HepG2 (cell line): Measurements from ENCODE around the gene TECTB. TPM values are rescaled to one million over a fixed set of nuclear protein-coding genes. Genes with fewer than 3 reads are reported as not detected.

Source experiments
- FOXA1 ChIP-seq, 2 experiments: fragments of 450-650 bp in 1 of 2; sonication (generic) in 1 of 2; formaldehyde crosslinking in 1 of 2; IDR thresholded peaks; 2 replicates each; pipeline versions ENCODE4 v1.4.0 to v1.6.1; 2016 to 2020; ENCODE audit warnings: missing genetic modification reagents in 1 of 2
- HDAC2 ChIP-seq: sonication (generic); formaldehyde crosslinking; IDR thresholded peaks from 2 replicates; pipeline ENCODE4 v1.4.0; 2020; ENCODE audit warnings: missing genetic modification reagents
- ISX ChIP-seq: sonication (generic); formaldehyde crosslinking; conservative IDR thresholded peaks from 2 replicates; pipeline ENCODE4 v1.5.0; 2020; ENCODE audit warnings: missing genetic modification reagents
- RNF2 ChIP-seq: fragments of 450-650 bp; conservative IDR thresholded peaks from 2 replicates; pipeline ENCODE4 v1.6.1; 2016; ENCODE audit warnings: low read depth
- SMC3 ChIP-seq: IDR thresholded peaks from 2 replicates; pipeline ENCODE4 v1.6.1; 2011; ENCODE audit warnings: low read length, improper control_type of control experiment
- TEF ChIP-seq: sonication (generic); formaldehyde crosslinking; IDR thresholded peaks from 2 replicates; pipeline ENCODE4 v1.5.0; 2020; ENCODE audit warnings: missing genetic modification reagents
- ZC3H4 ChIP-seq: sonication (generic); formaldehyde crosslinking; IDR thresholded peaks from 2 replicates; pipeline ENCODE4 v1.4.0; 2020; ENCODE audit warnings: missing genetic modification reagents, borderline replicate concordance
- ZGPAT ChIP-seq: IDR thresholded peaks from 2 replicates; pipeline ENCODE4 v1.6.1; 2016; ENCODE audit warnings: mild to moderate bottlenecking
- ZNF230 ChIP-seq: sonication (generic); formaldehyde crosslinking; IDR thresholded peaks from 2 replicates; pipeline ENCODE4 v1.4.0; 2020; ENCODE audit warnings: mild to moderate bottlenecking, missing genetic modification reagents
- ZNF264 ChIP-seq: sonication (generic); formaldehyde crosslinking; IDR thresholded peaks from 2 replicates; pipeline ENCODE4 v1.4.0; 2020; ENCODE audit warnings: missing genetic modification reagents
- ZNF383 ChIP-seq: sonication (generic); formaldehyde crosslinking; IDR thresholded peaks from 2 replicates; pipeline ENCODE4 v1.4.0; 2020; ENCODE audit warnings: missing genetic modification reagents, mild to moderate bottlenecking, borderline replicate concordance
- ZNF496 ChIP-seq: sonication (generic); formaldehyde crosslinking; IDR thresholded peaks from 2 replicates; pipeline ENCODE4 v1.8.1; 2023; ENCODE audit warnings: mild to moderate bottlenecking, moderate library complexity, missing genetic modification reagents; ENCODE audit not compliant: insufficient replicate concordance
- ZNF512 ChIP-seq: sonication (generic); formaldehyde crosslinking; IDR thresholded peaks from 2 replicates; pipeline ENCODE4 v1.4.0; 2020; ENCODE audit warnings: mild to moderate bottlenecking, missing genetic modification reagents
- ZNF562 ChIP-seq: sonication (generic); formaldehyde crosslinking; IDR thresholded peaks from 2 replicates; pipeline ENCODE4 v1.8.0; 2022; ENCODE audit warnings: missing genetic modification reagents, borderline replicate concordance
- ZNF614 ChIP-seq: IDR thresholded peaks from 2 replicates; pipeline ENCODE4 v1.6.1; 2018; ENCODE audit warnings: missing biosample characterization, missing genetic modification reagents, inconsistent platforms, borderline replicate concordance
- polyA plus RNA-seq, 8 experiments: library from polyadenylated mRNA; depleted of rRNA in 3 of 8; stranded (reverse) in 7 of 8; unstranded in 1 of 8; fragments of >200 nt; fragmentation: Illumina TruSeq in 4 of 8; extraction: Trizol in 4 of 8; gene quantifications; 2 replicates each; pipeline versions ENCODE4 v1.2.1 to v1.2.3, GENCODE V29; 2011 to 2016; ENCODE audit warnings: low read depth in 4 of 8, missing spikeins in 1 of 8, mixed read lengths in 1 of 8; ENCODE audit not compliant: insufficient read depth in 1 of 8
- total RNA-seq, 5 experiments: library from RNA; depleted of rRNA; stranded (reverse); fragments of >200 nt; fragmentation: Illumina TruSeq; extraction: Trizol; gene quantifications; 2 replicates each; pipeline ENCODE4 v1.2.3, GENCODE V29; 2016; ENCODE audit warnings: low read depth in 1 of 5
- TF ChIP-seq, protein P1 (sequence below): sonication (generic); formaldehyde crosslinking; IDR thresholded peaks from 2 replicates; pipeline ENCODE4 v1.5.0; 2020; ENCODE audit warnings: mild to moderate bottlenecking, missing genetic modification reagents
- TF ChIP-seq, protein P2 (sequence below): sonication (generic); formaldehyde crosslinking; IDR thresholded peaks from 2 replicates; pipeline ENCODE4 v1.5.0; 2020; ENCODE audit warnings: missing genetic modification reagents
- TF ChIP-seq, protein P3 (sequence below): sonication (generic); formaldehyde crosslinking; conservative IDR thresholded peaks from 2 replicates; pipeline ENCODE4 v1.8.0; 2022; ENCODE audit warnings: missing genetic modification reagents

Gene TECTB
- total and polyA plus RNA-seq, 2 of the 13 experiments (the other 11 are each of a cell fraction or from before 2014, with no cell fraction given): 0.78 to 1.8 TPM

DNA sequence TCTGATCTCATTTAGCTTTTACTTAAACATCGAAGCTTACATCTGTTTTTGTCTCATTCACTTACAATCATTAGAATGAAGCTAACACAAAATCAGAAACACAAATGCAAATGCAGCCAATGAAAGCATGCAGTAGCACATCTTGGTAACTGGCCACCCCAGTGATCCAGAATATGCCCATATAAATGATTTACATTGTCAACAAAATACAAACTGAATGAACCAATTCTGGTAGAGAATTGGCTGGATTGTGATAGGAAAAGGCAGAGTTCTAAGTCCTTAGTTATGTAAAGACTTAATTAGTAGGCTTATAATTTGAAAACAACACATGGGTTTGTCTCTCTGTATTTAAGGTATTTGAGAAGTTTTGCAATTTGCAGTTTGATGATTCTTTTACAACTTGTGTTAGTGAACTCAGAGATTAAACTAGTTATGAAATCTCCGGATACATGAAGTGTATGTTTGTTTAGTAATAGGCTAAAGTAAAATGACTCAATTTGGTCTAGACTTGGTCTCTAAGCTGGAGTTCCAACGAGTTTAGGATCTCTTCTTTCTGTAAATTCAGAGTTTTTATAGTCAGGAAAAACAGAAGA is 21.2 kb downstream of the TECTB start (continued):
- TF ChIP-seq, protein P1, sequence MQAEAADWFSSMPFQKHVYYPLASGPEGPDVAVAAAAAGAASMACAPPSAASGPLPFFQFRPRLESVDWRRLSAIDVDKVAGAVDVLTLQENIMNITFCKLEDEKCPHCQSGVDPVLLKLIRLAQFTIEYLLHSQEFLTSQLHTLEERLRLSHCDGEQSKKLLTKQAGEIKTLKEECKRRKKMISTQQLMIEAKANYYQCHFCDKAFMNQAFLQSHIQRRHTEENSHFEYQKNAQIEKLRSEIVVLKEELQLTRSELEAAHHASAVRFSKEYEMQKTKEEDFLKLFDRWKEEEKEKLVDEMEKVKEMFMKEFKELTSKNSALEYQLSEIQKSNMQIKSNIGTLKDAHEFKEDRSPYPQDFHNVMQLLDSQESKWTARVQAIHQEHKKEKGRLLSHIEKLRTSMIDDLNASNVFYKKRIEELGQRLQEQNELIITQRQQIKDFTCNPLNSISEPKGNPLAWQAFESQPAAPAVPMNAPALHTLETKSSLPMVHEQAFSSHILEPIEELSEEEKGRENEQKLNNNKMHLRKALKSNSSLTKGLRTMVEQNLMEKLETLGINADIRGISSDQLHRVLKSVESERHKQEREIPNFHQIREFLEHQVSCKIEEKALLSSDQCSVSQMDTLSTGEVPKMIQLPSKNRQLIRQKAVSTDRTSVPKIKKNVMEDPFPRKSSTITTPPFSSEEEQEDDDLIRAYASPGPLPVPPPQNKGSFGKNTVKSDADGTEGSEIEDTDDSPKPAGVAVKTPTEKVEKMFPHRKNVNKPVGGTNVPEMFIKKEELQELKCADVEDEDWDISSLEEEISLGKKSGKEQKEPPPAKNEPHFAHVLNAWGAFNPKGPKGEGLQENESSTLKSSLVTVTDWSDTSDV (CRISPR knock-in tag): no peak
- TF ChIP-seq ZNF264: peak; percentile 68; the same call in 1 of the 2 replicates
- TF ChIP-seq ZNF383: no peak
- TF ChIP-seq FOXA1 (IDR thresholded peaks at IDR 0.05): no peak
- TF ChIP-seq FOXA1 (CRISPR knock-in tag; IDR thresholded peaks at IDR 0.05): peak; percentile 60
- TF ChIP-seq, protein P2, sequence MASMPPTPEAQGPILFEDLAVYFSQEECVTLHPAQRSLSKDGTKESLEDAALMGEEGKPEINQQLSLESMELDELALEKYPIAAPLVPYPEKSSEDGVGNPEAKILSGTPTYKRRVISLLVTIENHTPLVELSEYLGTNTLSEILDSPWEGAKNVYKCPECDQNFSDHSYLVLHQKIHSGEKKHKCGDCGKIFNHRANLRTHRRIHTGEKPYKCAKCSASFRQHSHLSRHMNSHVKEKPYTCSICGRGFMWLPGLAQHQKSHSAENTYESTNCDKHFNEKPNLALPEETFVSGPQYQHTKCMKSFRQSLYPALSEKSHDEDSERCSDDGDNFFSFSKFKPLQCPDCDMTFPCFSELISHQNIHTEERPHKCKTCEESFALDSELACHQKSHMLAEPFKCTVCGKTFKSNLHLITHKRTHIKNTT (CRISPR knock-in tag): no peak
- TF ChIP-seq RNF2: no peak
- TF ChIP-seq ZNF562 (CRISPR knock-in tag): no peak
- TF ChIP-seq TEF (CRISPR knock-in tag): peak; percentile 48; the same call in 1 of the 2 replicates
- peak; percentile 47; the same call in 1 of the 2 replicates for TF ChIP-seq HDAC2 (CRISPR knock-in tag)
- no peak for TF ChIP-seq ZNF512 (CRISPR knock-in tag)
- TF ChIP-seq ZNF230 (CRISPR knock-in tag): no peak
- TF ChIP-seq ZNF496 (CRISPR knock-in tag): no peak
- TF ChIP-seq, protein P3, sequence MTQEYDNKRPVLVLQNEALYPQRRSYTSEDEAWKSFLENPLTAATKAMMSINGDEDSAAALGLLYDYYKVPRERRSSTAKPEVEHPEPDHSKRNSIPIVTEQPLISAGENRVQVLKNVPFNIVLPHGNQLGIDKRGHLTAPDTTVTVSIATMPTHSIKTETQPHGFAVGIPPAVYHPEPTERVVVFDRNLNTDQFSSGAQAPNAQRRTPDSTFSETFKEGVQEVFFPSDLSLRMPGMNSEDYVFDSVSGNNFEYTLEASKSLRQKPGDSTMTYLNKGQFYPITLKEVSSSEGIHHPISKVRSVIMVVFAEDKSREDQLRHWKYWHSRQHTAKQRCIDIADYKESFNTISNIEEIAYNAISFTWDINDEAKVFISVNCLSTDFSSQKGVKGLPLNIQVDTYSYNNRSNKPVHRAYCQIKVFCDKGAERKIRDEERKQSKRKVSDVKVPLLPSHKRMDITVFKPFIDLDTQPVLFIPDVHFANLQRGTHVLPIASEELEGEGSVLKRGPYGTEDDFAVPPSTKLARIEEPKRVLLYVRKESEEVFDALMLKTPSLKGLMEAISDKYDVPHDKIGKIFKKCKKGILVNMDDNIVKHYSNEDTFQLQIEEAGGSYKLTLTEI: no peak
- no peak for TF ChIP-seq ZC3H4
- no peak for TF ChIP-seq SMC3
- no peak for TF ChIP-seq ISX (CRISPR knock-in tag)
- peak; percentile 81 for TF ChIP-seq ZNF614 (CRISPR knock-in tag)
- TF ChIP-seq ZGPAT (CRISPR knock-in tag): peak; percentile 49; the same call in 1 of the 2 replicates
